ENCODE measurements around the gene CCM2L. TPM values are rescaled to one million over a fixed set of nuclear protein-coding genes. Genes with fewer than 3 reads are reported as not detected.

Gene CCM2L
- total and polyA plus RNA-seq, 2 of the 8 experiments (the other 6 are each of a cell fraction or from before 2014, with no cell fraction given) = 5.5 to 15.8 TPM

DNA sequence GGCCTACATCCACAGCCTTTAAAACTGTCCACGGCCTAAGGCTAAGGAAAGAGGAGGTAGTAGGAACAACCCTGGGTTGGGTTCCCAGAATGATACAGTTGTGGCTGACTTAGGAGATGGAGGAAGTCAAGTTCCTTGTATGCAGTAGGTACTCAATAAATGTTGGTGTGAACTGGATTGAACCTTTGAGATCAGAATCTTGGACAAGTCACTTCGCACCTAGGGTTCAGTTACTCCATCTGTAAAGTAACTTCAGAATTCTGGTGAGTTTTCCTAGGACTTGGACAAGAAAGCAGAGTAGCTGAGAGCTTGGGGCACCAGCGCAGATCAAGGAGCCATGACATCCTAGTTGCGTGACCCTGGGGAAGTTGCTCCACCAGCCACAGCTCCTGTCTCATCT is 33.2 kb upstream of the CCM2L start:
- H3K9me3 ChIP-seq (ENCODE audit: insufficient read depth in 2 of 2, low read depth in 1 of 2, low read length in 1 of 2) = no peaks in the 10 kb centered on the region
- DNase-seq (ENCODE audit: low read depth in 1 of 2, low spot score in 2 of 2) = no peak
- H3K27ac ChIP-seq (ENCODE audit: low read depth, low read length) = no peak overlapping the region
- peak overlapping the region; percentile 61; the same call in 1 of the 2 replicates for H2BK15ac ChIP-seq (ENCODE audit: low read length)
- H3K4ac ChIP-seq (replicated peaks; ENCODE audit: insufficient read length, low read depth, low read length) = no peak overlapping the region
- POLR2A ChIA-PET (ENCODE audit: partially characterized antibody) = no interaction called here
- no peak overlapping the region; the same call in 1 of the 2 replicates for H2BK20ac ChIP-seq (ENCODE audit: low read length)
- FAIRE-seq = no peak
- H3K79me2 ChIP-seq (ENCODE audit: control insufficient read depth in 1 of 2, insufficient read depth in 2 of 2, low read length in 2 of 2) = no peaks in the 10 kb centered on the region
- no peak overlapping the region for H4K8ac ChIP-seq (ENCODE audit: extremely low read depth, insufficient read depth, low read length)
- no peaks in the 10 kb centered on the region for H3K36me3 ChIP-seq (ENCODE audit: control insufficient read depth in 2 of 4, insufficient read depth in 4 of 4, low read length in 3 of 4)
- CTCF ChIA-PET (ENCODE audit: partially characterized antibody) = interaction anchor here (0.6 to 4.5 kb wide), 4 partner anchors 11 to 124 kb away, joined by 3 to 20 read pairs (median 4); no protein-coding TSS in a partner anchor
- H2BK5ac ChIP-seq (ENCODE audit: low read depth, low read length) = no peak overlapping the region
- H3K4me1 ChIP-seq (replicated peaks in 1 of 4; ENCODE audit: control insufficient read depth in 3 of 4, insufficient read depth in 4 of 4, low read length in 3 of 4) = peaks cover 5 to 14% (median 10%) of the 10 kb centered on the region in 4 experiments
- H4K5ac ChIP-seq (ENCODE audit: insufficient read length, low read depth, low read length) = no peak overlapping the region
- no peak overlapping the region for H3K23ac ChIP-seq (ENCODE audit: insufficient read length)
- H2AK5ac ChIP-seq (ENCODE audit: low read depth, low read length) = peak overlapping the region; percentile 56; the same call in 1 of the 2 replicates
- no peaks in the 10 kb centered on the region for H4K20me1 ChIP-seq (replicated peaks in 1 of 2; ENCODE audit: control insufficient read depth in 1 of 2, insufficient read depth in 2 of 2, low read length in 2 of 2)
- H2BK12ac ChIP-seq (ENCODE audit: low read depth, low read length) = peak overlapping the region; percentile 46; the same call in 1 of the 2 replicates
- peaks cover 4% of the 10 kb centered on the region; the same call in 1 of the 2 replicates for H3K23me2 ChIP-seq (ENCODE audit: low read depth, low read length)
- H3K56ac ChIP-seq (replicated peaks; ENCODE audit: insufficient read length, low read depth, low read length) = no peak overlapping the region
- H3K4me3 ChIP-seq (ENCODE audit: extremely low read depth in 1 of 4, insufficient read depth in 2 of 4, low read depth in 3 of 4, low read length in 4 of 4) = no peak overlapping the region
- H2BK120ac ChIP-seq (replicated peaks; ENCODE audit: low read depth, low read length) = no peak overlapping the region
- H3K14ac ChIP-seq (ENCODE audit: insufficient read length) = no peak overlapping the region
- 92% methylated on average over 4 of the region's 4 CpGs; no CpG with 5 or more reads in 1 of the 2 experiments for whole genome bisulfite sequencing, 2 experiments (ENCODE audit: extremely low coverage in 1 of 2, insufficient coverage in 1 of 2, insufficient read length in 1 of 2, insufficient replicate concordance in 2 of 2, low coverage in 1 of 2, low lambda C conversion rate in 2 of 2, missing lambda C conversion rate in 1 of 2)
- H3K18ac ChIP-seq (ENCODE audit: extremely low read depth, low read length) = peak overlapping the region; percentile 9; the same call in 1 of the 2 replicates
- no peak overlapping the region for H3K9ac ChIP-seq (replicated peaks in 1 of 4; ENCODE audit: extremely low read depth in 1 of 4, low read depth in 3 of 4, low read length in 3 of 4)
- no peak overlapping the region for H4K91ac ChIP-seq (replicated peaks; ENCODE audit: insufficient read length, low read length)
- H3K4me2 ChIP-seq (ENCODE audit: insufficient read depth in 1 of 2, low read depth in 2 of 2, low read length in 2 of 2) = no peak overlapping the region
- H3K79me1 ChIP-seq (ENCODE audit: low read depth, low read length) = no peaks in the 10 kb centered on the region
- H3K27me3 ChIP-seq (replicated peaks in 1 of 4; ENCODE audit: control insufficient read depth in 3 of 4, extremely low read depth in 1 of 4, insufficient read depth in 3 of 4, low read length in 3 of 4) = no peaks in the 10 kb centered on the region
- no peak overlapping the region for H2AFZ ChIP-seq (ENCODE audit: low read length)
- TF ChIP-seq POLR2AphosphoS5 (IDR thresholded peaks at IDR 0.05; ENCODE audit: low read depth, low read length) (no peak), RBBP5 (IDR thresholded peaks at IDR 0.05; ENCODE audit: borderline replicate concordance, low read depth, low read length) (no peak), SAP30 (IDR thresholded peaks at IDR 0.05; ENCODE audit: insufficient read depth, insufficient replicate concordance, low read length) (no peak), TEAD4 (IDR thresholded peaks at IDR 0.05; ENCODE audit: low read depth, low read length) (no peak)
